Naive B cell (primary cell): ENCODE results near the gene CELSR1. TPM values are rescaled to one million over a fixed set of nuclear protein-coding genes. Genes with fewer than 3 reads are reported as not detected.

ENCODE experiments used
- ATAC-seq, 2 donors: fragments of 150-1000 bp; cut with Tn5 transposase; 2 replicates each; pipeline ENCODE4 v1.10.0; 2021; ENCODE audit warnings: low read depth in 2 of 2, mild to moderate bottlenecking in 2 of 2, moderate library complexity in 2 of 2
- DNase-seq: peaks from one replicate; pipeline ENCODE4 v3.0.0; 2022
- H3K27ac Mint-ChIP-seq, 6 donors: one replicate each; pipeline ENCODE4 v1.8.0; 2020 to 2022; ENCODE audit warnings: mild to moderate bottlenecking in 6 of 6, mixed read lengths in 6 of 6, moderate library complexity in 5 of 6, inconsistent platforms in 2 of 6
- H3K27me3 Mint-ChIP-seq, 3 donors: one replicate each; pipeline ENCODE4 v1.8.0; 2021 to 2022; ENCODE audit warnings: mixed read lengths in 3 of 3, mild to moderate bottlenecking in 1 of 3
- H3K36me3 Mint-ChIP-seq, 2 donors: one replicate each; pipeline ENCODE4 v1.8.0; 2020 to 2022; ENCODE audit warnings: mixed read lengths in 2 of 2, inconsistent platforms in 1 of 2, mild to moderate bottlenecking in 1 of 2
- H3K4me1 Mint-ChIP-seq, 3 donors: one replicate each; pipeline ENCODE4 v1.8.0; 2020 to 2022; ENCODE audit warnings: mixed read lengths in 3 of 3, inconsistent platforms in 1 of 3, mild to moderate bottlenecking in 1 of 3, moderate library complexity in 1 of 3
- H3K4me3 Mint-ChIP-seq, 8 donors: one replicate each; pipeline ENCODE4 v1.8.0; 2020 to 2022; ENCODE audit warnings: mild to moderate bottlenecking in 8 of 8, mixed read lengths in 8 of 8, moderate library complexity in 8 of 8, inconsistent platforms in 2 of 8
- H3K9me3 Mint-ChIP-seq, 7 donors: one replicate each; pipeline ENCODE4 v1.8.0; 2020 to 2022; ENCODE audit warnings: mixed read lengths in 7 of 7, mild to moderate bottlenecking in 5 of 7, inconsistent platforms in 2 of 7, moderate library complexity in 1 of 7
- polyA plus RNA-seq, 6 donors: library from polyadenylated mRNA; unstranded; fragments of 300-500 nt; fragmentation: Illumina TruSeq; gene quantifications; one replicate each; pipeline ENCODE4 v1.2.3, GENCODE V29; 2021; ENCODE audit warnings: low read depth in 6 of 6

The CELSR1 gene
- polyA plus RNA-seq, 6 donors from 2014 or later, result 0.94 to 3.9 (median 2.1) TPM

- peak overlapping the region in 1 of 6 donors; percentile 42 for H3K27ac Mint-ChIP-seq
- H3K4me3 Mint-ChIP-seq, result no peak overlapping the region
- H3K36me3 Mint-ChIP-seq, result peaks cover 0 to 9% of the 10 kb centered on the region in 2 donors
- H3K9me3 Mint-ChIP-seq, result peaks cover 4 to 16% (median 10%) of the 10 kb centered on the region in 7 donors
- H3K27me3 Mint-ChIP-seq, result peaks cover 22 to 50% (median 34%) of the 10 kb centered on the region in 3 donors
- no peak for ATAC-seq
- no peak for DNase-seq
- H3K4me1 Mint-ChIP-seq, result peaks cover 10 to 18% (median 10%) of the 10 kb centered on the region in 3 donors
Observed at GRCh38 chr22:46557736-46558480, 20.5 kb upstream of the CELSR1 start.

- Mint-ChIP-seq H3K4me1 (peaks cover 5 to 9% (median 5%) of the 10 kb centered on the region in 3 donors), H3K36me3 (peaks cover 0 to 9% of the 10 kb centered on the region in 2 donors), H3K27ac (no peak overlapping the region), H3K4me3 (no peak overlapping the region), H3K9me3 (peaks cover 5 to 19% (median 10%) of the 10 kb centered on the region in 7 donors), H3K27me3 (peaks cover 25 to 56% (median 36%) of the 10 kb centered on the region in 3 donors)
- ATAC-seq, result no peak
- DNase-seq, result no peak
Observed at GRCh38 chr22:46556775-46557174, 19.4 kb upstream of the CELSR1 start.

GRCh38 chr22:46553189-46553588 is 15.8 kb upstream of the CELSR1 start:
- no peak for DNase-seq
- Mint-ChIP-seq H3K27ac (no peak overlapping the region), H3K4me3 (no peak overlapping the region), H3K9me3 (peaks cover 5 to 19% (median 10%) of the 10 kb centered on the region in 7 donors), H3K4me1 (no peaks in the 10 kb centered on the region), H3K27me3 (peaks cover 30 to 69% (median 53%) of the 10 kb centered on the region in 3 donors), H3K36me3 (peaks cover 0 to 9% of the 10 kb centered on the region in 2 donors)
- ATAC-seq, result no peak

- Mint-ChIP-seq H3K4me1 (no peaks in the 10 kb centered on the region), H3K27ac (no peak overlapping the region), H3K27me3 (peaks cover 34 to 79% (median 49%) of the 10 kb centered on the region in 3 donors), H3K36me3 (peaks cover 0 to 6% of the 10 kb centered on the region in 2 donors), H3K4me3 (no peak overlapping the region), H3K9me3 (peaks cover 4 to 16% (median 7%) of the 10 kb centered on the region in 7 donors)
- DNase-seq, result no peak
- no peak for ATAC-seq
Observed at GRCh38 chr22:46551996-46552395, 14.6 kb upstream of the CELSR1 start.

- DNase-seq, result no peak
- peaks cover 0 to 10% (median 3%) of the 10 kb centered on the region in 7 donors for H3K9me3 Mint-ChIP-seq
- H3K4me3 Mint-ChIP-seq, result no peak overlapping the region
- no peaks in the 10 kb centered on the region for H3K4me1 Mint-ChIP-seq
- peaks cover 34 to 81% (median 43%) of the 10 kb centered on the region in 3 donors for H3K27me3 Mint-ChIP-seq
- no peak for ATAC-seq
- H3K27ac Mint-ChIP-seq, result peak overlapping the region in 1 of 6 donors; percentile 57
- no peaks in the 10 kb centered on the region for H3K36me3 Mint-ChIP-seq
Observed at GRCh38 chr22:46551321-46551720, 13.9 kb upstream of the CELSR1 start.

GRCh38 chr22:46549971-46550641 is 12.7 kb upstream of the CELSR1 start:
- H3K27ac Mint-ChIP-seq, result no peak overlapping the region
- peaks cover 0 to 10% (median 0%) of the 10 kb centered on the region in 7 donors for H3K9me3 Mint-ChIP-seq
- no peaks in the 10 kb centered on the region for H3K4me1 Mint-ChIP-seq
- H3K36me3 Mint-ChIP-seq, result no peaks in the 10 kb centered on the region
- H3K4me3 Mint-ChIP-seq, result no peak overlapping the region
- no peak for DNase-seq
- peaks cover 34 to 76% (median 43%) of the 10 kb centered on the region in 3 donors for H3K27me3 Mint-ChIP-seq
- ATAC-seq, result no peak

- Mint-ChIP-seq H3K36me3 (no peaks in the 10 kb centered on the region), H3K27me3 (peaks cover 34 to 71% (median 38%) of the 10 kb centered on the region in 3 donors), H3K27ac (no peak overlapping the region)
Observed at GRCh38 chr22:46549563-46549840, 12.1 kb upstream of the CELSR1 start.

GRCh38 chr22:46547883-46548244 is 10.4 kb upstream of the CELSR1 start:
- ATAC-seq (no peak), DNase-seq (no peak)
- H3K4me1 Mint-ChIP-seq, result no peaks in the 10 kb centered on the region
- H3K4me3 Mint-ChIP-seq, result no peak overlapping the region
- no peak overlapping the region for H3K27ac Mint-ChIP-seq
- H3K27me3 Mint-ChIP-seq, result peaks cover 30 to 73% (median 34%) of the 10 kb centered on the region in 3 donors
- peaks cover 0 to 4% (median 0%) of the 10 kb centered on the region in 7 donors for H3K9me3 Mint-ChIP-seq
- H3K36me3 Mint-ChIP-seq, result no peaks in the 10 kb centered on the region

More at GRCh38 chr22:46549563-46549840, 12.1 kb upstream of the CELSR1 start:
- DNase-seq, result no peak
- no peak for ATAC-seq
- H3K4me1 Mint-ChIP-seq, result no peaks in the 10 kb centered on the region
- H3K9me3 Mint-ChIP-seq, result peaks cover 0 to 10% (median 0%) of the 10 kb centered on the region in 7 donors
- H3K4me3 Mint-ChIP-seq, result no peak overlapping the region

GRCh38 chr22:46547179-46547882 is 9.9 kb upstream of the CELSR1 start:
- Mint-ChIP-seq H3K4me3 (no peak overlapping the region), H3K27ac (no peak overlapping the region), H3K27me3 (peaks cover 32 to 75% (median 38%) of the 10 kb centered on the region in 3 donors), H3K9me3 (peaks cover 0 to 1% (median 0%) of the 10 kb centered on the region in 7 donors), H3K4me1 (no peaks in the 10 kb centered on the region), H3K36me3 (no peaks in the 10 kb centered on the region)
- no peak for ATAC-seq
- DNase-seq, result no peak

- ATAC-seq (no peak), DNase-seq (no peak)
- no peaks in the 10 kb centered on the region for H3K9me3 Mint-ChIP-seq
- H3K27me3 Mint-ChIP-seq, result peaks cover 34 to 75% (median 36%) of the 10 kb centered on the region in 3 donors
- H3K4me1 Mint-ChIP-seq, result no peaks in the 10 kb centered on the region
- H3K27ac Mint-ChIP-seq, result no peak overlapping the region
- no peak overlapping the region for H3K4me3 Mint-ChIP-seq
- no peaks in the 10 kb centered on the region for H3K36me3 Mint-ChIP-seq
Observed at GRCh38 chr22:46546466-46547178, 9.2 kb upstream of the CELSR1 start.

GRCh38 chr22:46545086-46545792 is 7.8 kb upstream of the CELSR1 start:
- no peak overlapping the region for H3K4me3 Mint-ChIP-seq
- H3K36me3 Mint-ChIP-seq, result no peaks in the 10 kb centered on the region
- no peaks in the 10 kb centered on the region for H3K4me1 Mint-ChIP-seq
- H3K27ac Mint-ChIP-seq, result peak overlapping the region in 1 of 6 donors; percentile 67
- no peaks in the 10 kb centered on the region for H3K9me3 Mint-ChIP-seq
- ATAC-seq (no peak), DNase-seq (no peak)
- peaks cover 27 to 76% (median 43%) of the 10 kb centered on the region in 3 donors for H3K27me3 Mint-ChIP-seq

- H3K27ac Mint-ChIP-seq, result no peak overlapping the region
- peak overlapping the region in 1 of 8 donors; percentile 12 for H3K4me3 Mint-ChIP-seq
- H3K4me1 Mint-ChIP-seq, result peaks cover 0 to 12% (median 8%) of the 10 kb centered on the region in 3 donors
- H3K9me3 Mint-ChIP-seq, result no peaks in the 10 kb centered on the region
- ATAC-seq (peak; percentile 97 to 99), DNase-seq (peak; percentile 74)
- H3K36me3 Mint-ChIP-seq, result no peaks in the 10 kb centered on the region
- H3K27me3 Mint-ChIP-seq, result peaks cover 31 to 71% (median 45%) of the 10 kb centered on the region in 3 donors
Observed at GRCh38 chr22:46542011-46542985, 4.9 kb upstream of the CELSR1 start.
